Endothelial cell of umbilical vein (primary cell): ENCODE data around the gene ATXN2L.

Source experiments
- EZH2 ChIP-seq: IDR thresholded peaks from 2 replicates; pipeline ENCODE4 v1.6.1; 2012; ENCODE audit warnings: borderline replicate concordance, low read depth, mild to moderate bottlenecking, moderate library complexity, low read length, inconsistent platforms; ENCODE audit not compliant: severe bottlenecking
- JUN ChIP-seq: IDR thresholded peaks from 2 replicates; pipeline ENCODE4 v1.6.1; 2011; ENCODE audit warnings: borderline replicate concordance, low read depth; ENCODE audit not compliant: insufficient read length, insufficient read depth
- MYC ChIP-seq: IDR thresholded peaks from one replicate; pipeline ENCODE4 v1.6.1; 2011; ENCODE audit warnings: mild to moderate bottlenecking, low read depth, low read length
- POLR2A ChIP-seq: IDR thresholded peaks from 2 replicates; pipeline ENCODE4 v1.6.1; 2012; ENCODE audit warnings: low read depth, mild to moderate bottlenecking, control low read depth, low read length
- POLR2AphosphoS5 ChIP-seq: IDR thresholded peaks from 2 replicates; pipeline ENCODE4 v1.6.1; 2012; ENCODE audit warnings: low read depth, mild to moderate bottlenecking, control low read depth, low read length, moderate library complexity; ENCODE audit not compliant: insufficient read depth
- TF ChIP-seq, protein P1 (sequence below): IDR thresholded peaks from 2 replicates; pipeline ENCODE4 v1.6.1; 2011; ENCODE audit not compliant: insufficient read depth, insufficient read length
- TF ChIP-seq, protein P2 (sequence below), 2 donors: IDR thresholded peaks; 1 replicate in 1 of 2; 2 replicates in 1 of 2; pipeline ENCODE4 v1.5.1; 2011; ENCODE audit warnings: low read length in 2 of 2, mild to moderate bottlenecking in 2 of 2, moderate library complexity in 2 of 2, control low read depth in 1 of 2, inconsistent platforms in 1 of 2, low read depth in 1 of 2; ENCODE audit not compliant: insufficient read depth in 1 of 2; ENCODE audit errors: extremely low read depth in 1 of 2

DNA sequence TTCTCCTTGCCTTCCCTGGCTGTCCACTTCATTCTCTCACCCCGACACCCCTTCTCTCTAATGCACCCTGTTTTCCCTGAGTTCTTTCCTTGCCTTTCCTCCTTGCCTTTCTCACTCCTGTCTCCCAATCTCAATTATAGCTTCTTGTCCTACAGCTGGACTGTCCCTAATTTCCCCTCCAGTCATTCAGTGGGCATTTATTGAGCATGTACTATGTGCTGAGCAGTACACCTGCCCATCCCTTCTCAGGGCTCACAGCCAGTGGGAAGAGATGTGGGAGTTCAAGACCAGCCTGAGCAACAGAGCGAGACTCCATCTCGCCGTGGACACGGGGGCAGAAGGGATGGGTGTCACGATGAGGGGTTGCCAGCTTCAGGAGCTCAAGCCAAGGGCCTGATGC lies 61.2 kb downstream of the ATXN2L start:
- TF ChIP-seq MYC (no peak), POLR2A (no peak), POLR2AphosphoS5 (no peak), JUN (no peak), EZH2 (no peak)
- TF ChIP-seq, protein P1, sequence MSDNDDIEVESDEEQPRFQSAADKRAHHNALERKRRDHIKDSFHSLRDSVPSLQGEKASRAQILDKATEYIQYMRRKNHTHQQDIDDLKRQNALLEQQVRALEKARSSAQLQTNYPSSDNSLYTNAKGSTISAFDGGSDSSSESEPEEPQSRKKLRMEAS, result no peak
- TF ChIP-seq, protein P2, sequence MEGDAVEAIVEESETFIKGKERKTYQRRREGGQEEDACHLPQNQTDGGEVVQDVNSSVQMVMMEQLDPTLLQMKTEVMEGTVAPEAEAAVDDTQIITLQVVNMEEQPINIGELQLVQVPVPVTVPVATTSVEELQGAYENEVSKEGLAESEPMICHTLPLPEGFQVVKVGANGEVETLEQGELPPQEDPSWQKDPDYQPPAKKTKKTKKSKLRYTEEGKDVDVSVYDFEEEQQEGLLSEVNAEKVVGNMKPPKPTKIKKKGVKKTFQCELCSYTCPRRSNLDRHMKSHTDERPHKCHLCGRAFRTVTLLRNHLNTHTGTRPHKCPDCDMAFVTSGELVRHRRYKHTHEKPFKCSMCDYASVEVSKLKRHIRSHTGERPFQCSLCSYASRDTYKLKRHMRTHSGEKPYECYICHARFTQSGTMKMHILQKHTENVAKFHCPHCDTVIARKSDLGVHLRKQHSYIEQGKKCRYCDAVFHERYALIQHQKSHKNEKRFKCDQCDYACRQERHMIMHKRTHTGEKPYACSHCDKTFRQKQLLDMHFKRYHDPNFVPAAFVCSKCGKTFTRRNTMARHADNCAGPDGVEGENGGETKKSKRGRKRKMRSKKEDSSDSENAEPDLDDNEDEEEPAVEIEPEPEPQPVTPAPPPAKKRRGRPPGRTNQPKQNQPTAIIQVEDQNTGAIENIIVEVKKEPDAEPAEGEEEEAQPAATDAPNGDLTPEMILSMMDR (IDR thresholded peaks at IDR 0.05; ENCODE audit: extremely low read depth in 1 of 2, insufficient read depth in 1 of 2, low read depth in 1 of 2, low read length in 2 of 2), result no peak
